GM10248 (cell line): Measurements from ENCODE around the gene KMO.

Experiments
- CTCF ChIA-PET: fragments of 300-600 bp; sonication (Branson Sonifier 250); formaldehyde crosslinking; extraction: SDS; loops from one replicate; lab custom pipeline; 2021; ENCODE audit warnings: antibody characterized with exemption; lab: Yijun Ruan, JAX
- POLR2A ChIA-PET: fragments of 350-650 bp; sonication (Branson Sonifier 250); formaldehyde crosslinking; extraction: SDS; loops from one replicate; lab custom pipeline; 2020; ENCODE audit warnings: antibody characterized with exemption; lab: Yijun Ruan, JAX
- DNase-seq: peaks from one replicate; pipeline ENCODE4 v3.0.0; 2012; ENCODE audit errors: extremely low spot score
- TF ChIP-seq, protein P1 (sequence below): IDR thresholded peaks from 2 replicates; pipeline ENCODE4 v1.5.1; 2012; ENCODE audit warnings: mild to moderate bottlenecking, low read depth; ENCODE audit errors: extremely low read depth, missing control alignments, control extremely low read depth

The KMO gene

DNA sequence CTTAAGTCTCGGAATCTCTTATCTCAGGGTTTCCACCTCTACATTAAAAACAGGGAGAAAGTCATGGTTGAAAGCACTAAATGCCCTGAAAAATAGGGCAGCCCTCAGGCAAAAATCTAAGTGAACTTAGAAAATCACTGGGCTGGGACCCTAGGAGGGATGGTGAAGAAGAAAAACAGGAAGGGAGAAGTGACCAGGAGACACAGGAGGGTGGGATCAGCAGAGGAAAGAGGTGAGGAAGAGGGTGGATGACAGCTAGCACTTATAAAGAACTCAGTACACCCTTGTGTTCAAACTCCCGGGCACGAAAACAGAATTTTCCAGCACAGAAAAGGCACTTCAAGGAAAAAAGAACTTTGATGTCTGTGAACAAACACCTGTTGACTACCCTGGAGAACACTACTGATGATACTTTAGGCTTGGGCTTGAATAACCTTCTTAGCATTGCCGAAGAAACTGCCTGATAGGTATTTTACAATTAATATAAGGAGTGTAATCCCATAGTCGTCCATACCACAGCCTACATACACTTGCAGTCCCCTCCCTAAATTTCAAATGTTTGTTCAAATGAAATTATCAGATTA is 106.0 kb downstream of the KMO start:
- TF ChIP-seq, protein P1, sequence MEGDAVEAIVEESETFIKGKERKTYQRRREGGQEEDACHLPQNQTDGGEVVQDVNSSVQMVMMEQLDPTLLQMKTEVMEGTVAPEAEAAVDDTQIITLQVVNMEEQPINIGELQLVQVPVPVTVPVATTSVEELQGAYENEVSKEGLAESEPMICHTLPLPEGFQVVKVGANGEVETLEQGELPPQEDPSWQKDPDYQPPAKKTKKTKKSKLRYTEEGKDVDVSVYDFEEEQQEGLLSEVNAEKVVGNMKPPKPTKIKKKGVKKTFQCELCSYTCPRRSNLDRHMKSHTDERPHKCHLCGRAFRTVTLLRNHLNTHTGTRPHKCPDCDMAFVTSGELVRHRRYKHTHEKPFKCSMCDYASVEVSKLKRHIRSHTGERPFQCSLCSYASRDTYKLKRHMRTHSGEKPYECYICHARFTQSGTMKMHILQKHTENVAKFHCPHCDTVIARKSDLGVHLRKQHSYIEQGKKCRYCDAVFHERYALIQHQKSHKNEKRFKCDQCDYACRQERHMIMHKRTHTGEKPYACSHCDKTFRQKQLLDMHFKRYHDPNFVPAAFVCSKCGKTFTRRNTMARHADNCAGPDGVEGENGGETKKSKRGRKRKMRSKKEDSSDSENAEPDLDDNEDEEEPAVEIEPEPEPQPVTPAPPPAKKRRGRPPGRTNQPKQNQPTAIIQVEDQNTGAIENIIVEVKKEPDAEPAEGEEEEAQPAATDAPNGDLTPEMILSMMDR = no peak
- CTCF ChIA-PET = interaction anchor here (1.2 to 2.0 kb wide), 6 partner anchors 9 to 153 kb away, joined by 3 to 6 read pairs (median 4); no protein-coding TSS in a partner anchor
- POLR2A ChIA-PET = no interaction called here
- DNase-seq = no peak

DNA sequence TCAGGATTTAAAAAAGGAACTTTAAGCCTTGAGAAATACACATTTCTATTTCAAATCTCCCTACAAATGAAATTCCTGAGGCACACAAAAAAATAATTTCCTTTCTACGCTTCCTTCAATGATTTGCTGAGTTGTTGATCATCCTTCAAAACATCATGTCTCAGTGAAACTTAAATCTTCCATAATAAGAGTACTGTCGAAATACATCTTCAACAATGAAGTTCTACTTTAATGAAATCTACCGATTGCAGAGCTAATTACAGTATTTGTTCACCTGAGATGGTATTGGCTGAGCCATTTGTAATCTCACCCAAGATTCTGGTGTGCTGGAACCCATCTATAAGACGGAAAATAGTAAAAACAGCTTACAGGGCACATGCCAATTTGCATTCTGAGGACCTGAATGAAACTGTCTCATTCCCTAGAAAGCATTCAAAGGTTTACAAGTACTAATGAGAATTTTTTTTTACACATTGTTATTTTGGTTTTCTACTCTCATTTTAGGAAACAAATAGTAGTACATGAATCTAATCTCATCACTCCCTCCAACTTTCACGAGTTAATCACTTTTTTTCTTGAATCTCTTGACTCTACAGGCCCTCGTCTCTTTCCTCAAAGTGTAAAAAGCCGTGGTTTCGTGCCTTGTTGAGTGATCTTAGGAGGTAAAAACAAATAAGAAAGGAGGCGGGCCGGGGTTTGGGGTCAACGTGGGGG is 106.9 kb downstream of the KMO start:
- POLR2A ChIA-PET = no interaction called here
- CTCF ChIA-PET = interaction anchor here (1.0 to 1.2 kb wide), 4 partner anchors 10 to 154 kb away, joined by 3 to 4 read pairs (median 4); no protein-coding TSS in a partner anchor
- TF ChIP-seq, protein P1 = no peak
- no peak for DNase-seq

DNA sequence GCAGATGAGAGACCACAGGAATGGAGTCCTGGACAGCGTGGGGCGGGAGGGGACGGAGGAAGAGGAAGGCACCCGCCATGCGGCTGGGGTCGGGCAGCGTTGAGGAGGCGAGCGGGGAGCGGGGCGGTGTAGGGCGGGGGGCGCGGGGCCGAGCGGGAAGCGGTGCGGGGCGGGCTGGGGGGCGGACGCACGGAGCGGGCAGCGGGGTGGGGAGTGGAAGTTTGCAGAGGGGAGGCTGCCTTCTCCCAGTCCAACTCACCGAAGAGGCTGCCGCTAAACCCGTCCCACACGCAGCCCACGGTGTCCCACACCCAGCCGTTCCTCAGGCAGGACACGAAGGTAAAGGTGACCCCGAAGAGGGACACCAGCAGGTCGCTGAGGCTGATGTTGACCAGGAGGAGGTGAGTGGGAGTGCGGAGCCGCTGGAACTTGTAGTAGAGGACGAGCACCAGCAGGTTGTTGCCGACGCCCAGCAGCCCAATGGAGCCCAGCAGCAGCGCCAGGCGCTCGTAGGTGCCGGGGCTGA is 107.5 kb downstream of the KMO start:
- ChIA-PET POLR2A (no interaction called here), CTCF (interaction anchor here (1.0 to 5.0 kb wide), 8 partner anchors 10 to 208 kb away, joined by 3 to 22 read pairs (median 4); partner anchors contain the start of gene EXO1)
- TF ChIP-seq, protein P1 = no peak
- peak; percentile 64 for DNase-seq

DNA sequence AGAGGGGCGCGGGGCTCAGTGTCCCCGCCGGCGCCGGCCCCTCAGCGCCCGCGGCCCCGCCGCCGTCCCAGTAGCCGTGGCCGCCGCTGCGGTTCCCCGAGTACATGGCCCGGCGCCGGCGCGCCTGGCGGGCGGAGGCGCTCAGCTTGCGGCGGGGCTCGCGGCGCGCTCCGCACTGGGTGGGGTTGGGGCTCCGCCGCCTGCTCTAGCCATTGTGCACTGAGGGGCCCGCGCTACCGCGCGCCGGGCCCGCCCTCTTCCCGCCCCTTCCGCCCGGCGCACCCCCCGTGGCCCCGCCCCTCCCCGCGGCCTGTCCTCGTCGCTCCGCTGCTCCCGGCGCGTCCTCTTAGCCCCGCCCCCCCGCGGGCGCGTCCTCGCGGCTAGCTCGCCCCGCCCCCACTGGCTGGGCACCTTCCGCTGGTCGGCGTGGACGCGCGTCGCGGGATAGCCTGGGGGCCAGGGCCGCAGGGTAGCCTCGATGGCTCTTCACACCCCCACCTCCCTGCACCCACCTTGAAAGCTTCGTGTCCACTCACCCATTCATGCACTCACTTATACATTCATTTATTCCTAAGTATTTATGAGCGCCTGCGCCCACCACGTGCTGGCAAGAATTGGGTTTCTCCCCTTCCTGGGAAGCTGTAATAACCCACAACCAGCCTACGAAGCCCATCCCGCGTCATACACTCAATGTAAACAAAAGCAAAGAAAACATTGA is 108.1 kb downstream of the KMO start, which contains the start of the genes CHML and OPN3:
Gene CHML, minus strand, starts transcription at position 221 of the 718 bp plus-strand sequence. CDS start 4,603 bp downstream, outside the sequence.
Gene OPN3, minus strand, starts transcription at position 221 of the 718 bp plus-strand sequence. Its CDS starts 115 bp downstream, at position 106.
- TF ChIP-seq, protein P1 = no peak
- POLR2A ChIA-PET = interaction anchor here (0.7 to 0.9 kb wide), 5 partner anchors 13 to 361 kb away, joined by 3 to 10 read pairs (median 3); no protein-coding TSS in a partner anchor
- DNase-seq = peak; percentile 97
- CTCF ChIA-PET = interaction anchor here (1.0 to 5.0 kb wide), 6 partner anchors 8 to 207 kb away, joined by 3 to 22 read pairs (median 6); partner anchors contain the start of gene EXO1

DNA sequence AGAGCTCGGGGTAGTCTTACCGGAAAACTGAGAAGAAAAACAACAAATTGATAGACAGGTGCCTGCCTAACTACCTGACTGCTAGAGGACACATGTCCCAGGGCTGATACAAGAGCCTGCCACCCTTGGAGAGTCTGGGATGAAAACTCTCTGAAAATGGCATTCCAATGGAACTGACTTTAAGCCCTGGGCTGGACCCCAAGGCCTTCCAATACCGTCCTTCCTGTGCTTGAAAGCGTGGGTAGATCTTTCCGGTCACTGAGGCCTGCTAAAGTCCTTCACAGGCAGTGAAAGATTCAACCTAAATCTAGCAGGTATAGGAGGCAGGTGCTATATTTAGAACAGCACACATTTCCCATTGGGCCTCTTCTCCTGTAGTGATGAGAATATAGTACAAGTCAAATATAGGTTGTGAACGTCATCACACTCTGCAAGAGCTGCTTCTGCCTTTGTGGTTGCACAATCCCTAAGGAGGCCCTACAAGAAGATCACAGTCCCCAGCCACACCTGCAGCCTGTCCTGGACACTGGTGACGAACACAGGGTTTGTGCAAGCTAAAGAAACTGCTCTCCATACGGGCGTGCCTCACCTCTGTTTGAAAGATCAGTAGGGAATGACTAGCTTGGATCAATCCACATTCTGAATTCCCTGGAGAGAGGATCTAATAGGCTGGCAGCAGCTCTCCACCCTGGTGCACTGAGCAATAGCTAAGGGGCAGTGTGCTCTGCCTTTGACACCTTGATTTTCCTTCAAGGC is 108.9 kb downstream of the KMO start:
- CTCF ChIA-PET = interaction anchor here (1.0 to 5.0 kb wide), 6 partner anchors 8 to 207 kb away, joined by 3 to 22 read pairs (median 6); partner anchors contain the start of gene EXO1
- TF ChIP-seq, protein P1 = no peak
- no peak for DNase-seq
- POLR2A ChIA-PET = interaction anchor here (0.7 to 0.9 kb wide), 5 partner anchors 13 to 360 kb away, joined by 3 to 10 read pairs (median 3); no protein-coding TSS in a partner anchor
